K562 (cell line): ENCODE data around the gene PDCD6IP. TPM values are rescaled to one million over a fixed set of nuclear protein-coding genes. Genes with fewer than 3 reads are reported as not detected.

ENCODE experiments used
- ATF2 ChIP-seq: sonication (generic); formaldehyde crosslinking; IDR thresholded peaks from 2 replicates; pipeline ENCODE4 v1.8.1; 2022; ENCODE audit warnings: missing genetic modification reagents
- CEBPB ChIP-seq: fragments of 450-650 bp; IDR thresholded peaks from 2 replicates; pipeline ENCODE4 v1.6.1; 2016; ENCODE audit warnings: missing genetic modification characterization, missing compliant biosample characterization
- CHD1 ChIP-seq: fragments of 200-600 bp; sonication (generic); IDR thresholded peaks from one replicate; pipeline ENCODE4 v1.6.1; 2012; ENCODE audit warnings: mild to moderate bottlenecking, moderate library complexity, low read length, inconsistent platforms
- COPS2 ChIP-seq: fragments of 450-650 bp; conservative IDR thresholded peaks from 2 replicates; pipeline ENCODE4 v1.6.1; 2016; ENCODE audit warnings: mild to moderate bottlenecking, moderate library complexity
- CUX1 ChIP-seq: fragments of 200-800 bp; sonication (Bioruptor generic); IDR thresholded peaks from 2 replicates; pipeline ENCODE4 v1.6.1; 2016; ENCODE audit warnings: missing genetic modification characterization, missing compliant biosample characterization
- DACH1 ChIP-seq: fragments of 450-650 bp; IDR thresholded peaks from 2 replicates; pipeline ENCODE4 v1.6.1; 2018; ENCODE audit not compliant: partially characterized antibody
- ELF2 ChIP-seq: fragments of 250-450 bp; sonication (Bioruptor Pico); IDR thresholded peaks from 2 replicates; pipeline ENCODE4 v1.5.0; 2021; ENCODE audit warnings: mild to moderate bottlenecking
- ETS1 ChIP-seq: conservative IDR thresholded peaks from 2 replicates; pipeline ENCODE4 v1.6.1; 2011; ENCODE audit warnings: low read depth, mild to moderate bottlenecking, low read length; ENCODE audit not compliant: control insufficient read depth
- HBP1 ChIP-seq: fragments of 450-650 bp; formaldehyde crosslinking; IDR thresholded peaks from 2 replicates; pipeline ENCODE4 v1.4.0; 2022; ENCODE audit warnings: missing genetic modification characterization
- HOXB6 ChIP-seq: fragments of 250-450 bp; sonication (Bioruptor Pico); IDR thresholded peaks from 2 replicates; pipeline ENCODE4 v1.5.1; 2022; ENCODE audit warnings: mild to moderate bottlenecking, borderline replicate concordance
- MECOM ChIP-seq: fragments of 250-450 bp; sonication (Bioruptor Pico); IDR thresholded peaks from 2 replicates; pipeline ENCODE4 v1.8.0; 2022; ENCODE audit warnings: inconsistent platforms
- TCF7 ChIP-seq: sonication (generic); IDR thresholded peaks from 2 replicates; pipeline ENCODE4 v1.6.1; 2016; ENCODE audit warnings: antibody characterized with exemption, borderline replicate concordance
- THRA ChIP-seq: fragments of 450-650 bp; IDR thresholded peaks from 2 replicates; pipeline ENCODE4 v1.6.1; 2017; ENCODE audit warnings: mild to moderate bottlenecking, moderate library complexity
- ZNF639 ChIP-seq, 2 experiments: fragments of 200-800 bp in 1 of 2; sonication (Bioruptor generic) in 1 of 2; sonication (generic) in 1 of 2; formaldehyde crosslinking in 1 of 2; IDR thresholded peaks in 1 of 2; conservative IDR thresholded peaks in 1 of 2; 2 replicates each; pipeline versions ENCODE4 v1.5.0 to v1.6.1; 2016 to 2020; ENCODE audit warnings: missing compliant biosample characterization in 1 of 2, missing genetic modification characterization in 1 of 2, missing genetic modification reagents in 1 of 2
- ZNF76 ChIP-seq: fragments of 250-450 bp; sonication (Bioruptor Pico); IDR thresholded peaks from 2 replicates; pipeline ENCODE4 v1.4.0; 2020; ENCODE audit warnings: mild to moderate bottlenecking, moderate library complexity, borderline replicate concordance
- polyA plus RNA-seq, 8 experiments: library from polyadenylated mRNA; depleted of rRNA in 4 of 8; stranded (reverse) in 5 of 8; unstranded in 3 of 8; fragments of >200 nt; fragmentation: Nextera tagmentation in 2 of 8; fragmentation: Illumina TruSeq in 1 of 8; extraction: Ambion mirVana in 2 of 8; extraction: Trizol in 1 of 8; gene quantifications; 2 replicates each; pipeline versions ENCODE4 v1.2.1 to v1.2.3, GENCODE V29; 2011 to 2014; ENCODE audit warnings: inconsistent platforms in 1 of 8, missing spikeins in 1 of 8
- total RNA-seq, 7 experiments: library from RNA; depleted of rRNA in 6 of 7; stranded (reverse); fragments of >200 nt in 6 of 7; fragmentation: Illumina TruSeq in 2 of 7; extraction: Trizol in 2 of 7; gene quantifications; 2 replicates each; pipeline versions ENCODE4 v1.2.1 to v1.2.3, GENCODE V29; 2011 to 2021; ENCODE audit warnings: low replicate concordance in 1 of 7

PDCD6IP gene
- total and polyA plus RNA-seq, 9 of the 15 experiments (the other 6 are each of a cell fraction or from before 2014, with no cell fraction given) = 40.2 to 302 (median 122) TPM

- TF ChIP-seq CUX1 (no peak), CHD1 (no peak), HOXB6 (CRISPR knock-in tag) (no peak), ZNF639 (CRISPR knock-in tag; conservative IDR thresholded peaks at IDR 0.05 in 1 of 2, IDR thresholded peaks at IDR 0.05 in 1 of 2) (peak in 1 of 2 experiments; percentile 68; a peak in 2 of 4 replicates), COPS2 (no peak), THRA (no peak), TCF7 (no peak), HBP1 (CRISPR knock-in tag) (no peak), CEBPB (peak; percentile 37; the same call in 1 of the 2 replicates), MECOM (no peak), DACH1 (peak; percentile 18), ELF2 (CRISPR knock-in tag) (no peak), ZNF76 (CRISPR knock-in tag) (no peak), ETS1 (no peak), ATF2 (CRISPR knock-in tag) (no peak)
Measured at GRCh38 chr3:33914731-33915379, 116.4 kb downstream of the PDCD6IP start (continued).
